ENCODE measurements around the gene NHS.

- TF ChIP-seq CTCF (IDR thresholded peaks at IDR 0.05) (no peak), POLR2AphosphoS5 (IDR thresholded peaks at IDR 0.05) (no peak)
Measured at GRCh38 chrX:17414027-17414658, 39.1 kb downstream of the NHS start.
